HG03521 (cell line): Measurements from ENCODE around the gene DDX28.
"Not testable (repeated sequence)": the region's sequence is repeated elsewhere in the genome, so short reads cannot be mapped to it uniquely, and the experiment has no call there.

Experiments
- ATAC-seq: cut with Tn5 transposase; IDR thresholded peaks from one replicate; pipeline ENCODE4 v1.9.1; 2021; ENCODE audit warnings: mild to moderate bottlenecking, moderate library complexity; ENCODE audit not compliant: unreplicated experiment

DDX28 gene

GRCh38 chr16:67998231-67998778 is 24.7 kb downstream of the DDX28 start:
- ATAC-seq: not testable (repeated sequence)

GRCh38 chr16:67996666-67997065 is 26.4 kb downstream of the DDX28 start:
- no peak for ATAC-seq

- ATAC-seq: no peak
Measured at GRCh38 chr16:67995423-67995822, 27.6 kb downstream of the DDX28 start.

GRCh38 chr16:67994040-67994408 is 29.0 kb downstream of the DDX28 start:
- not testable (repeated sequence) for ATAC-seq

- ATAC-seq: peak; percentile 61
Measured at GRCh38 chr16:67993207-67994039, 29.6 kb downstream of the DDX28 start.

GRCh38 chr16:67992661-67993206 is 30.3 kb downstream of the DDX28 start:
- ATAC-seq: no peak

GRCh38 chr16:67990018-67990386 is 33.0 kb downstream of the DDX28 start:
- ATAC-seq: no peak

- no peak for ATAC-seq
Measured at GRCh38 chr16:67989322-67990017, 33.6 kb downstream of the DDX28 start.

GRCh38 chr16:67988675-67989074 is 34.4 kb downstream of the DDX28 start:
- no peak for ATAC-seq

GRCh38 chr16:67987460-67988160 is 35.4 kb downstream of the DDX28 start:
- no peak for ATAC-seq

- ATAC-seq: no peak
Measured at GRCh38 chr16:67986949-67987348, 36.1 kb downstream of the DDX28 start.

GRCh38 chr16:67982011-67982696 is 40.9 kb downstream of the DDX28 start:
- no peak for ATAC-seq

- no peak for ATAC-seq
Measured at GRCh38 chr16:67979955-67980678, 42.9 kb downstream of the DDX28 start, which contains the start of gene DPEP3. Gene DPEP3, minus strand, starts transcription at chr16:67980499. Its CDS starts 119 bp downstream, at chr16:67980380.

- ATAC-seq: no peak
Measured at GRCh38 chr16:67977469-67978227, 45.4 kb downstream of the DDX28 start.

GRCh38 chr16:67977005-67977404 is 46.0 kb downstream of the DDX28 start:
- no peak for ATAC-seq

- no peak for ATAC-seq
Measured at GRCh38 chr16:67976205-67976604, 46.8 kb downstream of the DDX28 start.

- ATAC-seq: no peak
Measured at GRCh38 chr16:67975321-67976105, 47.5 kb downstream of the DDX28 start.

GRCh38 chr16:67972285-67972684 is 50.7 kb downstream of the DDX28 start:
- ATAC-seq: not testable (repeated sequence)
